PC-3 (cell line): ENCODE measurements around the gene PDE9A. TPM values are rescaled to one million over a fixed set of nuclear protein-coding genes. Genes with fewer than 3 reads are reported as not detected.

Experiments used
- ATAC-seq: fragments of 200-7000 bp; cut with Tn5 transposase; 2 replicates; pipeline ENCODE4 v1.9.1; 2020; ENCODE audit warnings: mild to moderate bottlenecking, moderate library complexity
- BruUV-seq: library from RNA; stranded (reverse); fragments of 400-500 nt; replicated peaks from 2 replicates; lab custom pipeline; 2021; lab: Mats Ljungman, UMichigan
- CTCF ChIA-PET: fragments of 300-600 bp; sonication (Branson Sonifier 250); formaldehyde crosslinking; loops from one replicate; lab custom pipeline; 2022; ENCODE audit warnings: antibody characterized with exemption; lab: Charles Lee
- POLR2A ChIA-PET: fragments of 300-600 bp; sonication (Branson Sonifier 250); formaldehyde crosslinking; loops from one replicate; lab custom pipeline; 2022; ENCODE audit warnings: antibody characterized with exemption; ENCODE audit not compliant: unreplicated experiment; lab: Charles Lee
- DNase-seq: peaks from one replicate; pipeline ENCODE4 v3.0.0-alpha.2; 2015
- H2AFZ ChIP-seq: fragments of 300-600 bp; sonication (generic); 2 replicates; pipeline ENCODE4 v1.6.0; 2016; ENCODE audit warnings: antibody characterized with exemption, low read length
- H3F3A ChIP-seq: fragments of 300-600 bp; sonication (generic); one replicate; pipeline ENCODE4 v1.6.0; 2017; ENCODE audit warnings: antibody characterized with exemption, low read length, control low read depth, mild to moderate bottlenecking; ENCODE audit not compliant: unreplicated experiment
- H3K27ac ChIP-seq: fragments of 300-600 bp; sonication (generic); 2 replicates; pipeline ENCODE4 v1.5.1; 2016; ENCODE audit warnings: mild to moderate bottlenecking, low read length
- H3K27me3 ChIP-seq: fragments of 300-600 bp; sonication (generic); 2 replicates; pipeline ENCODE4 v1.6.1; 2016; ENCODE audit warnings: low read length, mixed read lengths
- H3K36me3 ChIP-seq: fragments of 300-600 bp; sonication (generic); 2 replicates; pipeline ENCODE4 v1.6.1; 2016; ENCODE audit warnings: low read depth, mixed run types, low read length, mixed read lengths
- H3K4me1 ChIP-seq: fragments of 300-600 bp; sonication (generic); 2 replicates; pipeline ENCODE4 v1.5.1; 2016; ENCODE audit warnings: low read length; ENCODE audit not compliant: insufficient read depth
- H3K4me2 ChIP-seq: fragments of 300-600 bp; sonication (generic); 2 replicates; pipeline ENCODE4 v1.6.0; 2016; ENCODE audit warnings: low read length
- H3K4me3 ChIP-seq: fragments of 300-600 bp; sonication (generic); 2 replicates; pipeline ENCODE4 v1.5.1; 2016; ENCODE audit warnings: mild to moderate bottlenecking, low read length, mixed read lengths
- H3K79me2 ChIP-seq: fragments of 300-600 bp; sonication (generic); 2 replicates; pipeline ENCODE4 v1.6.1; 2017; ENCODE audit warnings: low read length, mixed read lengths
- H3K9ac ChIP-seq: fragments of 300-600 bp; sonication (generic); 2 replicates; pipeline ENCODE4 v1.6.0; 2016; ENCODE audit warnings: mild to moderate bottlenecking, low read length
- H3K9me2 ChIP-seq: fragments of 300-600 bp; sonication (generic); replicated peaks from 2 replicates; pipeline ENCODE4 v1.6.1; 2016; ENCODE audit warnings: mixed run types, low read length, mixed read lengths
- H3K9me3 ChIP-seq: fragments of 300-600 bp; sonication (generic); 2 replicates; pipeline ENCODE4 v1.6.1; 2016; ENCODE audit warnings: low read length, mixed read lengths
- H4K20me1 ChIP-seq: fragments of 300-600 bp; sonication (generic); 2 replicates; pipeline ENCODE4 v1.6.1; 2016; ENCODE audit warnings: low read length, mixed read lengths
- CTCF ChIP-seq: fragments of 300-600 bp; sonication (generic); conservative IDR thresholded peaks from 2 replicates; pipeline ENCODE4 v1.5.1; 2017; ENCODE audit warnings: antibody characterized with exemption, low read depth, mild to moderate bottlenecking, low read length
- EZH2 ChIP-seq: fragments of 300-600 bp; sonication (generic); IDR thresholded peaks from one replicate; pipeline ENCODE4 v1.6.1; 2017; ENCODE audit warnings: antibody characterized with exemption, mild to moderate bottlenecking, low read length; ENCODE audit not compliant: unreplicated experiment
- EZH2phosphoT487 ChIP-seq: fragments of 300-600 bp; sonication (generic); IDR thresholded peaks from 2 replicates; pipeline ENCODE4 v1.6.1; 2018; ENCODE audit warnings: mild to moderate bottlenecking, antibody characterized with exemption, low read length, borderline replicate concordance
- intact Hi-C: fragments of 100-400 bp; cut with micrococcal nuclease; formaldehyde crosslinking; loops from 2 replicates; pipeline ENCODE4 v1.9.0; 2023
- total RNA-seq: library from RNA; depleted of rRNA; stranded (reverse); fragments of >200 nt; gene quantifications from 2 replicates; pipeline ENCODE4 v1.2.3, GENCODE V29; 2014

The PDE9A gene
- total RNA-seq, 1 experiment from 2014 or later: 0.33 TPM

- no peak overlapping the region for H3K4me3 ChIP-seq
- H3K27me3 ChIP-seq: peaks cover 6% of the 10 kb centered on the region; the same call in 1 of the 2 replicates
- H3K9me3 ChIP-seq: no peaks in the 10 kb centered on the region
- intact Hi-C loops: no loop called here
- no peaks in the 10 kb centered on the region for H3K4me1 ChIP-seq
- no peaks in the 10 kb centered on the region for H3K9me2 ChIP-seq
- no peaks in the 10 kb centered on the region for H3K79me2 ChIP-seq
- POLR2A ChIA-PET: no interaction called here
- H3K27ac ChIP-seq: no peak overlapping the region
- DNase-seq: no peak
- H2AFZ ChIP-seq: no peak overlapping the region
- CTCF ChIA-PET: no interaction called here
- H3F3A ChIP-seq: no peaks in the 10 kb centered on the region
- H3K9ac ChIP-seq: no peak overlapping the region
- BruUV-seq: no TSS peak
- no peak overlapping the region for H3K4me2 ChIP-seq
- no peaks in the 10 kb centered on the region for H4K20me1 ChIP-seq
- ATAC-seq: no peak
- TF ChIP-seq EZH2: no peak
- TF ChIP-seq CTCF: no peak
- no peak for TF ChIP-seq EZH2phosphoT487
- H3K36me3 ChIP-seq: no peaks in the 10 kb centered on the region
These were observed 20.4 kb upstream of the PDE9A start for GRCh38 chr21:42632771-42633690.

DNA sequence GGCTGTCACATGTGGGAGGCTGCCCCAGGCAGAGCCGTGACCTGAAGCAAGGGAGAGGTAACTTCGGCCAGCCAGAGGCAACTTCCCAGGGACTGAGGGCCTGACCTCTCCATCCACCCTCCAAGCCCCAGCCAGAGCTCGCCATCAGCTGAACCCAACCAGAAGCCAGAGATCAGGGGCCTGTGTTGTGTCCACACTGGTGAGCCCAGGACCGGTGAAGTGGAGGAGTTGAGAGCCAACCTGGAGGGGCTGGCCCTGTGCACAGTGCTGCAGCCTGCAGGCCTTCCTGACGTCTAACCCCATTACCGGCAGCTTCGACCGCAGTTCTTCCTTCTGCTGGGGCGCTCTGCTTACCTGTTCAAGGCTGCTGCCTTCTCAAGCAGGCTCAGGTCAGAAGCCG is 19.6 kb upstream of the PDE9A start:
- ChIA-PET CTCF (no interaction called here), POLR2A (no interaction called here)
- H3K27me3 ChIP-seq: peaks cover 6% of the 10 kb centered on the region; the same call in 1 of the 2 replicates
- TF ChIP-seq EZH2phosphoT487: no peak
- TF ChIP-seq CTCF: no peak
- no peak for TF ChIP-seq EZH2
- no peak overlapping the region for H3K27ac ChIP-seq
- no peaks in the 10 kb centered on the region for H3K36me3 ChIP-seq
- H3K4me1 ChIP-seq: no peaks in the 10 kb centered on the region
- H2AFZ ChIP-seq: no peak overlapping the region
- intact Hi-C loops: no loop called here
- H3K4me3 ChIP-seq: no peak overlapping the region
- DNase-seq: no peak
- H3K9ac ChIP-seq: no peak overlapping the region
- H3K9me2 ChIP-seq: no peaks in the 10 kb centered on the region
- H3K79me2 ChIP-seq: no peaks in the 10 kb centered on the region
- no peaks in the 10 kb centered on the region for H3K9me3 ChIP-seq
- BruUV-seq: no TSS peak
- H4K20me1 ChIP-seq: no peaks in the 10 kb centered on the region
- H3F3A ChIP-seq: no peaks in the 10 kb centered on the region
- ATAC-seq: no peak
- no peak overlapping the region for H3K4me2 ChIP-seq
